SHP77 treated with DMSO at 0.1 percent for 48 hours (cell line): Measurements from ENCODE around the gene PTPRD.
"Not testable (repeated sequence)": the region's sequence is repeated elsewhere in the genome, so short reads cannot be mapped to it uniquely, and the experiment has no call there.

Experiments
- DNase-seq: peaks from one replicate; lab custom pipeline; 2025; lab: John Stamatoyannopoulos, UW

Gene PTPRD

DNA sequence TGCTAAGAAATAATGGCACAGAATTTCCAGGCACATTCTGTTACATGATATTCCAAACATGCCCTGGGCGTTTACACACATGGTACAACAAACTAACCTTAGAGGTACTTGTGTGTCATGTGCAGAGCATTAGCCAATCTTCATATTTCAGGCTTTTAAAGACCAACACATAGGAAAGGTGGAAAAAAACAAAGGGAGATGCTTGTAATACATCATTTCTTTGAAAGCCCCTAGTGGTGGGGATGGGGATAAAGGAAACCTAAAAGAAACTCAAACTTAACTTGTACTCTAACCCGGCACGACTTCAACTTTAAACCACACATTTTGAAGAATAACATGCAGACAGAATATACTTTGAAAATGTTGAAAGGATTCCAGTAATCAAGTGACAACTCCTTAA is 133.6 kb downstream of the PTPRD start:
- no peak for DNase-seq

DNA sequence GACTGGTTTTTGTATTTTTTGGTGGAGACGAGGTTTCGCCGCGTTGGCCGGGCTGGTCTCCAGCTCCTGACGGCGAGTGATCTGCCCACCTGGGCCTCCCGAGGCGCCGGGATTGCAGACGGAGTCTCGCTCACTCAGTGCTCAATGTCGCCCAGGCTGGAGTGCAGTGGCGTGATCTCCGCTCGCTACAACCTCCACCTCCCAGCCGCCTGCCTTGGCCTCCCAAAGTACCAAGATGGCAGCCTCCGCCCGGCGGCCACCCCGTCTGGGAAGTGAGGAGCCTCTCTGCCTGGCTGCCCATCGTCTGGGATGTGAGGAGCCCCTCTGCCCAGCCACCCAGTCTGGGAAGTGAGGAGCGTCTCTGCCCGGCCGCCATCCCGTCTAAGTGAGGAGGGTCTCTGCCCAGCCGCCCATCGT is 163.6 kb downstream of the PTPRD start:
- not testable (repeated sequence) for DNase-seq

- no peak for DNase-seq
These were observed 165.8 kb downstream of the PTPRD start for GRCh38 chr9:10447036-10447435.

GRCh38 chr9:10443868-10444204 is 169.0 kb downstream of the PTPRD start:
- DNase-seq = no peak

GRCh38 chr9:10443181-10443867 is 169.5 kb downstream of the PTPRD start:
- DNase-seq = no peak

- no peak for DNase-seq
These were observed 173.8 kb downstream of the PTPRD start for GRCh38 chr9:10438955-10439354.

DNA sequence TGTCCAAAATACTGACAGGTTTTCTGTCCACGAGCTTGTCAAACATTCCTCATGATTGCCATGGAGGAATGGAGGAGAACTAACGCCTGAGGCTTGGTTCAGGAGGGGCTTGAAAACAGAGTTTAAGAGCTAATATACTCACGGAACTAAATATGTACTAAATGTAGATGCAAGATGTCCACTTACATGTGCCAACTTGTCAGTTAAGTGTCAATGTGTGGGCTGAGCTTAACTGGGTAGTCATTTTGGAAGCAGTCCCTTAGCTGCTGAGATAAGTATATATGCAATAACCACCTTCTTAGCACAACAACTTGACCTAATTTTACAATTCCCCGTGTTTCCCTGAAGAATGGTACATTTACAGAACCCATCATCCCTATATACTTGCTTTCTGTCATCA is 176.0 kb downstream of the PTPRD start:
- DNase-seq = no peak

DNA sequence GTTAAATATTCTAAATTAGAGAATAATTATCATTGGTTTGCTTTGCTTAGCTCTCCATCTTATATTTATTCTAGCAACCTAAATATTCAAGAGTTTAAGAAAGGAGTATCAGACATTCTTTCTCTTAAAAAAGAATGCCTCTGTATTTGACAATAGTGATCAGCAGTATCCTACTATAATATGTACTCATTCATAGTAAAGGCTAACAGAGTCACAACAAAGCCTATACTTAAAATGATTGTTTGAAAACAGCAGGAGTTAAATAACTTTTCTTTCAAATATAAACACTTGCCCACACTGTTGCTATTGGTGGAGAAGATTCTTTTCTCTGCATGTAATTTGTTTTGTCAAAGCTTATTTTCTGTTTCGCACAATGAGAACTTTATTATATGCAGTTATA is 178.4 kb downstream of the PTPRD start:
- DNase-seq = no peak

DNA sequence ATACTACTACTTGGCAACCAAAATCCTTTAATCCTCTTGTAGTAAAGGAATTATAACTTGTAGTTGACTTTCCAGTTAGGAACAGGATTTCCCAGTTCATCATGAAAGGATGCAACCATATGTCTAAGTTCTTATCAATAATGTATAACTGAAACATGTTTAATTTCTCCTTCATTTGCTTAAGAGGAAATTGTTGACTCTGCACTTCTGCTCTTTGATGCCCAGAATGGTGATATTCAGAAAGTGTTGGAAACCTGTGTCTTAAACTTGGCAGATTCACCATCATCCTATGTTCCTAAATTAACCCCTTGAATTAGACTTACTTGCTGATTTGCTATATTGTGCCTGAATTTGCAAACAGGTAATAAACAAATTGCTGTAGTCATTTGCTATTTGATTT is 201.5 kb downstream of the PTPRD start:
- no peak for DNase-seq

DNA sequence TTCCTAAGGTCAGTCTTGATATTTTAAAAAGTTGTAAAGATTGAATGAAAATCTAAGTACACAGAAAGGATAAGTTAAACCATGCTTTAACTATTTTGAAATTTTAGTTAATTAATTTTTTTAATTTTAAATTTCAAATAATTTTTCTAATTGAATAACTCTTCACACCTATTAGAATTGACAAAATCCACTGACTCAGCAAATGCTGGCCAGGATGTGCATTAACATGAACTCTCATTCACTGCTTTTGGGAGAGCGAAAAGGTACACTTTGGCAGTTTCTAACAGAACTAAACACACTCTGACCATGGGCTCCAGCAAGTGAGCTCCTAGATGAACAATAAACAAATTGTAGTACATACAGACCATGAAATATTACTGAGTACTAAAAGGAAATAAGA is 209.5 kb downstream of the PTPRD start:
- DNase-seq = no peak

- no peak for DNase-seq
These were observed 216.2 kb downstream of the PTPRD start for GRCh38 chr9:10396615-10397014.

DNA sequence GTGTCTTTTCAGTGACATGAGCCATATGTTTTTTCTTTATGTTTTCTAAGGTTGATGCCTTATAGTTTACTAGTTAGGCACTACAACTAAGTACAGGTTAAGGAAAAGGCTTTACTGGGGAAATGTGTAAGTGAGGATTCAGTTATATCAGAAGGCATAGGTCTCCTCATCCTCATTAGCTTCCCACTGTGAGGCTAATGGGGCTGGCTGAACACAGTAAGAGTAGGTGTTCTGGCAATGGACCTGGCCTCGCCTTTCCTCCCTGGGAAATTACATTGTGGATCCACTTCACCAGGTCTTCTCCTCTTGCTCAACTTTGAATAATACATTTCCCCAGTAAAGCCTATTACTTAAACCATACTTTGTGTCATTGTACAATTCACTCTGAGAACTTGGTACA is 225.5 kb downstream of the PTPRD start:
- no peak for DNase-seq

GRCh38 chr9:10371824-10372223 is 241.0 kb downstream of the PTPRD start:
- DNase-seq = no peak

GRCh38 chr9:10366171-10366779 is 246.5 kb downstream of the PTPRD start:
- peak; percentile 6 for DNase-seq

DNA sequence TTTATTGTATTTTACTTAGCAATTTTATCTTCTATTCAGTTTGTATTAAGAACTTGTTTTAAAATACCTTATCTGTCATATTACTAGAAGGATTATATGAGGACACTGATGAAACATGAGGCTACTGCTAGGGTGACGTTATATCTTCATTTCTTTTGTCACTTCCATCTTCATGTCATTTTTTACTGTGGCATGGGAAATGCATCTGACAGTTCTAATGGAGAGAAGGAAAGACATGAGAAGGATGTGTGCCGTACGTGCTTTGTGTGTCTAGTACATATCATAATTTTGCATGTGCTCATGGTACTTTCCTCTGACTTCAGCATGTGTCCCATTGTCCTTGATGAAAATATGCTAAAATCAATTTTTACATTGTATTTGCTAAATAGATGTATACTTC is 258.2 kb downstream of the PTPRD start:
- DNase-seq = no peak

DNA sequence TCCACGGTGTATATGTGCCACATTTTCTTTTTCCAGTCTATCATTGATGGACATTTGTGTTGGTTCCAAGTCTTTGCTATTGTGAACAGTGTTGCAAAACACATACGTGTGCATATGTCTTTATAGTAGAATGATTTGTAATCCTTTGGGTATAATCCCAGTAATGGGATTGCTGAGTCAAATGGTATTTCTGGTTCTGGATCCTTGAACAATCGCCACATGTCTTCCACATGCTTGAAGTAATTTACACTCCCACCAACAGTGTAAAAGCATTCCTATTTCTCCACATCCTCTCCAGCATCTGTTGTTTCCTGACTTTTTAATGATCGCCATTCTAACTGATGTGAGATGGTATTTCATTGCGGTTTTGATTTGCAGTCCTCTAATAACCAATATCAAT is 267.2 kb downstream of the PTPRD start:
- not testable (repeated sequence) for DNase-seq

- no peak for DNase-seq
These were observed 271.7 kb downstream of the PTPRD start for GRCh38 chr9:10341057-10341456.

GRCh38 chr9:10339152-10339551 is 273.6 kb downstream of the PTPRD start:
- no peak for DNase-seq

GRCh38 chr9:10331157-10331556 is 281.6 kb downstream of the PTPRD start:
- no peak for DNase-seq

DNA sequence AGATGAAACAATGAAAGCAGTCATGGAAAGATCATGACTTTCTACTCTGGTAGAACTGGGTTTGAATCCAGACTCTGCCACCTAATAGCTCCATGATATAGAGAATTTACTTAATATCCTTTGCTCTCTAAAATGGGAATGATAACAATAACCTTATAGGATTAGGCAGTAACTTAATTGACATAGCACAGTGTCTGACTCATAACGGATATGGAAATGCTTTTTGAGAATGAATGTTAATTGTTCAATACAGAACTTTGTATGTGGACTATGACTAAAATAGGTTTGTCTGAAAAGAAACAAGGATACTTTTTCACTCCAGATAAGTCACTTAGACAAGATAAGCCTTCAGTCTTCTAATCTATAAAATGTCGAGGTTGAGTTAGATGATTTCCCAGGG is 330.7 kb downstream of the PTPRD start:
- no peak for DNase-seq

DNA sequence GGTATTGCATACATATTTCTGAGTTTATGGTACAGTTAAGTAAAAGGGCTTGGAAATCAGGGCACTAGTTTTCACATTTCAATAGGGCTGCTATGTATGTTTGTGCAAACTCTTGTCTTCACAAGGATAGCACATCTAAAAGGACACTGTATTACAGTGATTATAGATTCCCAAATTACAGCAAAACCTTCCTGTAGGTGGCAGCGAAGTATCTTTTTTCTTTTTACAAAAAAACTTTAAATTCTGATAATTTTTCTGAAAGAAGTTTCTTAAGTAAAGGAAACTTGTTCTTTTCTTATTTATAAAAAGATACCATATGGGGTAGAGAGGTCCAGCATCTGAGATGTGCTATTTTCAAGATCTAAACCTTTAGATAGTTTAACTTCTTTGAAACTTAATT is 337.8 kb downstream of the PTPRD start:
- no peak for DNase-seq

DNA sequence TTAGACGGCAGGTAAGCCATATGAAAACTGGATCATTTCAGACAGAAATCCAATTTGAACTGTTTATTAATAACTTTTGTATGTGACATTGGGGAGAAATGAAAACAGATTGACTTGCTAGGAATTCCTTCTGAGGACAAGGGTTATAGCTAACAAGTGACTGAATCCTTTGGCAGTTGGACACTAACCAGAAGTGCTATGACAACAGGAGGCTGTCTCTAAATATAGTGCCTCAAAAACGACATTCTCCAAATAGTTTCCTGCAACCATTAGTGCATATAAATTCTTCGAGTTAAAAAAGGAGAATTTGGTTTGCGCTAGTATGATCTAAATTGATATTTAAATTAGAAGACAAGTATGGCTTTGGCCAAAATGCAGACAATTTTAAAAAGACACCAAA is 338.6 kb downstream of the PTPRD start:
- DNase-seq = no peak

DNA sequence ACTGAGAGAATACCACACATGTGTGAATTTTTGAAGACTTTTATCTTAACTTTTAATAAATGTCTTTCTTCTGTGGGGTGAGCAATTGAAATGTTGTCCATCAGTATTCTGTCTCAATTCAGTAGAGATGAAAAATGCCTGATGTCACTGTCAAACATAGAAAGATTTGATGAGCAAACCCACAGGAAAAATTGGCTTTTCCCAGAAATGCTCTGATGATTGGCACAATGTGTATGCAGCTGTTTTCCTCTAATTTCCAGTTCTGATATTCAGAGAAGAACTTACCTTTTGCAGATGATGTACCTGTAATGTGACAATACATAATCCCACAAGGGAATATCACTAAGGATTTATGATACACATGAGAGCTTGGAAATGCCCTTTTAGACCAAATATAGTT is 340.0 kb downstream of the PTPRD start:
- DNase-seq = no peak
